Measurements from ENCODE around the gene PLTP. TPM values are rescaled to one million over a fixed set of nuclear protein-coding genes. Genes with fewer than 3 reads are reported as not detected.
A peak's percentile ranks its signal among the peaks of the same experiment; 100 is the strongest.

Gene PLTP
- total and polyA plus RNA-seq, 2 of the 13 experiments (the other 11 are each of a cell fraction or from before 2014, with no cell fraction given), result 16.9 to 28.6 TPM

DNA sequence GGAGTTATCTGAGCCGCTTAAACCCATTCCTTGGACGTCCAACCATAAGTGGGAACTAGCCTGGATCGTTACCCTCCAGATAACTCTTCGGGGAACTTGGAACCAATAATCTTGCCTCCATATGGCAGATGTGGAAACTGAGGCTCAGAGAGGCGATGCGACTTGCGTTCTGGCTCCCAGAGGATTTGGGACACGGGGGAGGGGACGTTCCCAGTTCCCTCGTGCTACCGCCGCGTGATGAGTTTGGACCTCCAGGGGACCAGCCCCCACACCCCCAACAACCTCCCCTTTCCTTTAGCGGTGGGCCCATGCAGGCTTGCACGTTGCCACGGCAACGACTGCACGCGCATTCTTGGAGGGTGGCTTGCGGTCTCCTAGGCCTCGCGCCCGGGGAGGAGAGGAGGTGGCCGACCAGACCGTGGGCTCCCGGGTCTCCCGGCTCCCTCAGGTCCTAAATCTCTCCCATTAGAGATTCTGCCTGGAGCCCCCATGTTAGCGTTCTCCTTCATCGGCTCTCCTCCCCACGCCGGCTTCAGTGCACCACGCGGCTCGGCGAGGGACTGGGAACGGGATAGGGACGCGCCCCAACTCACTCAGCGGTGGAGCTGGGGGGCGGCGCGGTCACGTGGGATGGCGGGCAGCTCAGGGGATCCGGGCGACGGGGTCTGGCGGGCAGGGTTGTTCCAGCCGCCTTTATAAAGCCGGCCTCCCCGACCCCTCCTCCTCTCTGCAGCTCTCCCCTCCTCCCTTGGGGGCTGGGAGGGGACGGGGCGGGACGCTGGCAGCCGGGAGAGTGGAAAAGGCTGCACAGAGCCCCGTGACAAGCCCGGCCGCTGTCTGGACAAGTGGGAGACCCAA is at the start of gene PLTP (continued):
- no peak for TF ChIP-seq YY1 (IDR thresholded peaks at IDR 0.05; ENCODE audit: insufficient read depth, insufficient replicate concordance, low read depth, low read length)
- TF ChIP-seq, protein P1, sequence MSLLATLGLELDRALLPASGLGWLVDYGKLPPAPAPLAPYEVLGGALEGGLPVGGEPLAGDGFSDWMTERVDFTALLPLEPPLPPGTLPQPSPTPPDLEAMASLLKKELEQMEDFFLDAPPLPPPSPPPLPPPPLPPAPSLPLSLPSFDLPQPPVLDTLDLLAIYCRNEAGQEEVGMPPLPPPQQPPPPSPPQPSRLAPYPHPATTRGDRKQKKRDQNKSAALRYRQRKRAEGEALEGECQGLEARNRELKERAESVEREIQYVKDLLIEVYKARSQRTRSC (CRISPR knock-in tag; IDR thresholded peaks at IDR 0.05; ENCODE audit: low read depth), result no peak
- TF ChIP-seq FIP1L1 (IDR thresholded peaks at IDR 0.05; ENCODE audit: borderline replicate concordance, insufficient read depth, low read depth, low read length), result no peak
- TF ChIP-seq AGO2 (optimal IDR thresholded peaks at IDR 0.05; ENCODE audit: low read depth, low read length), result peak; percentile 25
- TF ChIP-seq GZF1 (CRISPR knock-in tag; IDR thresholded peaks at IDR 0.05), result peak; percentile 62; the same call in 1 of the 2 replicates
- TF ChIP-seq RBFOX2 (IDR thresholded peaks at IDR 0.05; ENCODE audit: low read depth, low read length), result peak; percentile 60
- TF ChIP-seq SOX6 (IDR thresholded peaks at IDR 0.05), result no peak
- TF ChIP-seq SOX6 (CRISPR knock-in tag; IDR thresholded peaks at IDR 0.05), result no peak; the same call in none of the 2 replicates
- TF ChIP-seq ZNF235 (CRISPR knock-in tag; IDR thresholded peaks at IDR 0.05; ENCODE audit: borderline replicate concordance), result 0 out of 2 replicates have a peak, but pooled peaks have one; percentile 42
- TF ChIP-seq, protein P2, sequence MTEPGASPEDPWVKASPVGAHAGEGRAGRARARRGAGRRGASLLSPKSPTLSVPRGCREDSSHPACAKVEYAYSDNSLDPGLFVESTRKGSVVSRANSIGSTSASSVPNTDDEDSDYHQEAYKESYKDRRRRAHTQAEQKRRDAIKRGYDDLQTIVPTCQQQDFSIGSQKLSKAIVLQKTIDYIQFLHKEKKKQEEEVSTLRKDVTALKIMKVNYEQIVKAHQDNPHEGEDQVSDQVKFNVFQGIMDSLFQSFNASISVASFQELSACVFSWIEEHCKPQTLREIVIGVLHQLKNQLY (CRISPR knock-in tag; IDR thresholded peaks at IDR 0.05), result no peak
- TF ChIP-seq RFX3 (CRISPR knock-in tag; IDR thresholded peaks at IDR 0.05), result peak; percentile 85
- TF ChIP-seq, protein P3, sequence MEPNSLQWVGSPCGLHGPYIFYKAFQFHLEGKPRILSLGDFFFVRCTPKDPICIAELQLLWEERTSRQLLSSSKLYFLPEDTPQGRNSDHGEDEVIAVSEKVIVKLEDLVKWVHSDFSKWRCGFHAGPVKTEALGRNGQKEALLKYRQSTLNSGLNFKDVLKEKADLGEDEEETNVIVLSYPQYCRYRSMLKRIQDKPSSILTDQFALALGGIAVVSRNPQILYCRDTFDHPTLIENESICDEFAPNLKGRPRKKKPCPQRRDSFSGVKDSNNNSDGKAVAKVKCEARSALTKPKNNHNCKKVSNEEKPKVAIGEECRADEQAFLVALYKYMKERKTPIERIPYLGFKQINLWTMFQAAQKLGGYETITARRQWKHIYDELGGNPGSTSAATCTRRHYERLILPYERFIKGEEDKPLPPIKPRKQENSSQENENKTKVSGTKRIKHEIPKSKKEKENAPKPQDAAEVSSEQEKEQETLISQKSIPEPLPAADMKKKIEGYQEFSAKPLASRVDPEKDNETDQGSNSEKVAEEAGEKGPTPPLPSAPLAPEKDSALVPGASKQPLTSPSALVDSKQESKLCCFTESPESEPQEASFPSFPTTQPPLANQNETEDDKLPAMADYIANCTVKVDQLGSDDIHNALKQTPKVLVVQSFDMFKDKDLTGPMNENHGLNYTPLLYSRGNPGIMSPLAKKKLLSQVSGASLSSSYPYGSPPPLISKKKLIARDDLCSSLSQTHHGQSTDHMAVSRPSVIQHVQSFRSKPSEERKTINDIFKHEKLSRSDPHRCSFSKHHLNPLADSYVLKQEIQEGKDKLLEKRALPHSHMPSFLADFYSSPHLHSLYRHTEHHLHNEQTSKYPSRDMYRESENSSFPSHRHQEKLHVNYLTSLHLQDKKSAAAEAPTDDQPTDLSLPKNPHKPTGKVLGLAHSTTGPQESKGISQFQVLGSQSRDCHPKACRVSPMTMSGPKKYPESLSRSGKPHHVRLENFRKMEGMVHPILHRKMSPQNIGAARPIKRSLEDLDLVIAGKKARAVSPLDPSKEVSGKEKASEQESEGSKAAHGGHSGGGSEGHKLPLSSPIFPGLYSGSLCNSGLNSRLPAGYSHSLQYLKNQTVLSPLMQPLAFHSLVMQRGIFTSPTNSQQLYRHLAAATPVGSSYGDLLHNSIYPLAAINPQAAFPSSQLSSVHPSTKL (CRISPR knock-in tag; IDR thresholded peaks at IDR 0.05), result no peak; the same call in 1 of the 2 replicates
- TF ChIP-seq, protein P4, sequence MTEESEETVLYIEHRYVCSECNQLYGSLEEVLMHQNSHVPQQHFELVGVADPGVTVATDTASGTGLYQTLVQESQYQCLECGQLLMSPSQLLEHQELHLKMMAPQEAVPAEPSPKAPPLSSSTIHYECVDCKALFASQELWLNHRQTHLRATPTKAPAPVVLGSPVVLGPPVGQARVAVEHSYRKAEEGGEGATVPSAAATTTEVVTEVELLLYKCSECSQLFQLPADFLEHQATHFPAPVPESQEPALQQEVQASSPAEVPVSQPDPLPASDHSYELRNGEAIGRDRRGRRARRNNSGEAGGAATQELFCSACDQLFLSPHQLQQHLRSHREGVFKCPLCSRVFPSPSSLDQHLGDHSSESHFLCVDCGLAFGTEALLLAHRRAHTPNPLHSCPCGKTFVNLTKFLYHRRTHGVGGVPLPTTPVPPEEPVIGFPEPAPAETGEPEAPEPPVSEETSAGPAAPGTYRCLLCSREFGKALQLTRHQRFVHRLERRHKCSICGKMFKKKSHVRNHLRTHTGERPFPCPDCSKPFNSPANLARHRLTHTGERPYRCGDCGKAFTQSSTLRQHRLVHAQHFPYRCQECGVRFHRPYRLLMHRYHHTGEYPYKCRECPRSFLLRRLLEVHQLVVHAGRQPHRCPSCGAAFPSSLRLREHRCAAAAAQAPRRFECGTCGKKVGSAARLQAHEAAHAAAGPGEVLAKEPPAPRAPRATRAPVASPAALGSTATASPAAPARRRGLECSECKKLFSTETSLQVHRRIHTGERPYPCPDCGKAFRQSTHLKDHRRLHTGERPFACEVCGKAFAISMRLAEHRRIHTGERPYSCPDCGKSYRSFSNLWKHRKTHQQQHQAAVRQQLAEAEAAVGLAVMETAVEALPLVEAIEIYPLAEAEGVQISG (CRISPR knock-in tag; IDR thresholded peaks at IDR 0.05), result 0 out of 2 replicates have a peak, but pooled peaks have one; percentile 59
- TF ChIP-seq HNRNPK (IDR thresholded peaks at IDR 0.05; ENCODE audit: low read depth, low read length, poor library complexity, severe bottlenecking), result peak; percentile 52
- TF ChIP-seq, protein P5, sequence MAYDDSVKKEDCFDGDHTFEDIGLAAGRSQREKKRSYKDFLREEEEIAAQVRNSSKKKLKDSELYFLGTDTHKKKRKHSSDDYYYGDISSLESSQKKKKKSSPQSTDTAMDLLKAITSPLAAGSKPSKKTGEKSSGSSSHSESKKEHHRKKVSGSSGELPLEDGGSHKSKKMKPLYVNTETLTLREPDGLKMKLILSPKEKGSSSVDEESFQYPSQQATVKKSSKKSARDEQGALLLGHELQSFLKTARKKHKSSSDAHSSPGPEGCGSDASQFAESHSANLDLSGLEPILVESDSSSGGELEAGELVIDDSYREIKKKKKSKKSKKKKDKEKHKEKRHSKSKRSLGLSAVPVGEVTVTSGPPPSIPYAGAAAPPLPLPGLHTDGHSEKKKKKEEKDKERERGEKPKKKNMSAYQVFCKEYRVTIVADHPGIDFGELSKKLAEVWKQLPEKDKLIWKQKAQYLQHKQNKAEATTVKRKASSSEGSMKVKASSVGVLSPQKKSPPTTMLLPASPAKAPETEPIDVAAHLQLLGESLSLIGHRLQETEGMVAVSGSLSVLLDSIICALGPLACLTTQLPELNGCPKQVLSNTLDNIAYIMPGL (CRISPR knock-in tag; IDR thresholded peaks at IDR 0.05; ENCODE audit: borderline replicate concordance in 1 of 2, low read depth in 1 of 2), result peak in 1 of 2 experiments; percentile 64; a peak in 1 of 4 replicates
- no peak for TF ChIP-seq KDM5A (IDR thresholded peaks at IDR 0.05; ENCODE audit: borderline replicate concordance, low read length)
- TF ChIP-seq, protein P6, sequence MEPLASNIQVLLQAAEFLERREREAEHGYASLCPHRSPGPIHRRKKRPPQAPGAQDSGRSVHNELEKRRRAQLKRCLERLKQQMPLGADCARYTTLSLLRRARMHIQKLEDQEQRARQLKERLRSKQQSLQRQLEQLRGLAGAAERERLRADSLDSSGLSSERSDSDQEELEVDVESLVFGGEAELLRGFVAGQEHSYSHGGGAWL (CRISPR knock-in tag; IDR thresholded peaks at IDR 0.05), result no peak

All from HepG2 (cell line).